K562 (cell line): ENCODE results near the gene BEST1. TPM values are rescaled to one million over a fixed set of nuclear protein-coding genes. Genes with fewer than 3 reads are reported as not detected.

Experiments used
- C11orf30 ChIP-seq: fragments of 450-650 bp; IDR thresholded peaks from 2 replicates; pipeline ENCODE4 v1.6.1; 2016; ENCODE audit warnings: low read depth, mild to moderate bottlenecking
- DIDO1 ChIP-seq: fragments of 450-650 bp; IDR thresholded peaks from 2 replicates; pipeline ENCODE4 v1.6.1; 2016; ENCODE audit warnings: low read depth, missing biosample characterization, missing genetic modification characterization
- ELF1 ChIP-seq: fragments of 200-800 bp; sonication (Bioruptor generic); IDR thresholded peaks from 2 replicates; pipeline ENCODE4 v1.6.1; 2016; ENCODE audit warnings: missing genetic modification characterization, missing compliant biosample characterization
- ELK1 ChIP-seq: sonication (generic); formaldehyde crosslinking; IDR thresholded peaks from 2 replicates; pipeline ENCODE4 v1.8.1; 2022; ENCODE audit warnings: missing genetic modification reagents
- ETV5 ChIP-seq: sonication (generic); formaldehyde crosslinking; IDR thresholded peaks from 2 replicates; pipeline ENCODE4 v1.4.0; 2020; ENCODE audit warnings: low read depth, mild to moderate bottlenecking, missing genetic modification reagents
- FOS ChIP-seq: IDR thresholded peaks from 3 replicates; pipeline ENCODE4 v1.6.1; 2011; ENCODE audit not compliant: insufficient read length; ENCODE audit errors: extremely low read depth
- HIVEP1 ChIP-seq: fragments of 250-450 bp; sonication (Bioruptor Pico); IDR thresholded peaks from 2 replicates; pipeline ENCODE4 v1.4.0; 2020; ENCODE audit warnings: mild to moderate bottlenecking
- JUN ChIP-seq, 2 experiments: sonication (generic) in 1 of 2; formaldehyde crosslinking in 1 of 2; IDR thresholded peaks; 2 replicates each; pipeline versions ENCODE4 v1.6.1 to v1.8.0; 2012 to 2022; ENCODE audit warnings: borderline replicate concordance in 2 of 2, mild to moderate bottlenecking in 2 of 2, improper control_type of control experiment in 1 of 2, low read depth in 1 of 2, low read length in 1 of 2, missing genetic modification reagents in 1 of 2
- NFE2L1 ChIP-seq: fragments of 450-650 bp; IDR thresholded peaks from 2 replicates; pipeline ENCODE4 v1.6.1; 2016; ENCODE audit warnings: missing genetic modification characterization, low read depth, mild to moderate bottlenecking, missing compliant biosample characterization, moderate library complexity, borderline replicate concordance
- NRF1 ChIP-seq, 2 experiments: fragments of 450-650 bp; IDR thresholded peaks in 1 of 2; conservative IDR thresholded peaks in 1 of 2; 2 replicates each; pipeline ENCODE4 v1.6.1; 2014; ENCODE audit warnings: mild to moderate bottlenecking in 2 of 2
- OTX1 ChIP-seq: fragments of 450-650 bp; formaldehyde crosslinking; IDR thresholded peaks from 2 replicates; pipeline ENCODE4 v1.4.0; 2022; ENCODE audit warnings: mild to moderate bottlenecking
- PYGO2 ChIP-seq: fragments of 450-650 bp; IDR thresholded peaks from 2 replicates; pipeline ENCODE4 v1.6.1; 2016; ENCODE audit warnings: mild to moderate bottlenecking, missing genetic modification characterization, moderate library complexity, missing compliant biosample characterization
- RAD51 ChIP-seq: fragments of 450-650 bp; IDR thresholded peaks from 2 replicates; pipeline ENCODE4 v1.7.1; 2016; ENCODE audit warnings: low read depth, mild to moderate bottlenecking, borderline replicate concordance
- RB1 ChIP-seq: fragments of 450-650 bp; IDR thresholded peaks from 2 replicates; pipeline ENCODE4 v1.6.1; 2017; ENCODE audit warnings: low read depth, mild to moderate bottlenecking
- RBM39 ChIP-seq: fragments of 200-400 bp; formaldehyde crosslinking; optimal IDR thresholded peaks from 2 replicates; pipeline ENCODE3; 2018; ENCODE audit warnings: low read depth, low read length
- SAFB2 ChIP-seq: fragments of 200-400 bp; formaldehyde crosslinking; IDR thresholded peaks from 2 replicates; pipeline ENCODE4 v1.6.1; 2018; ENCODE audit warnings: borderline replicate concordance, low read length, low read depth, moderate library complexity; ENCODE audit not compliant: severe bottlenecking
- SMAD4 ChIP-seq: fragments of 250-450 bp; sonication (Bioruptor Pico); conservative IDR thresholded peaks from 2 replicates; pipeline ENCODE4 v1.8.0; 2021; ENCODE audit warnings: inconsistent platforms, mild to moderate bottlenecking, moderate library complexity
- SNRNP70 ChIP-seq: fragments of 200-400 bp; formaldehyde crosslinking; optimal IDR thresholded peaks from 2 replicates; pipeline ENCODE3; 2017; ENCODE audit warnings: low read depth, low read length
- USF2 ChIP-seq: sonication (generic); formaldehyde crosslinking; IDR thresholded peaks from 2 replicates; pipeline ENCODE4 v1.5.0; 2020; ENCODE audit warnings: missing genetic modification reagents
- ZNF316 ChIP-seq: fragments of 450-650 bp; IDR thresholded peaks from 2 replicates; pipeline ENCODE4 v1.6.1; 2016
- ZNF354B ChIP-seq: fragments of 250-450 bp; sonication (Bioruptor Pico); IDR thresholded peaks from 2 replicates; pipeline ENCODE4 v1.4.0; 2020
- ZNF444 ChIP-seq: fragments of 250-450 bp; sonication (Bioruptor Pico); IDR thresholded peaks from 2 replicates; pipeline ENCODE4 v1.4.0; 2020; ENCODE audit warnings: mild to moderate bottlenecking, moderate library complexity
- polyA plus RNA-seq, 8 experiments: library from polyadenylated mRNA; depleted of rRNA in 4 of 8; stranded (reverse) in 5 of 8; unstranded in 3 of 8; fragments of >200 nt; fragmentation: Nextera tagmentation in 2 of 8; fragmentation: Illumina TruSeq in 1 of 8; extraction: Ambion mirVana in 2 of 8; extraction: Trizol in 1 of 8; gene quantifications; 2 replicates each; pipeline versions ENCODE4 v1.2.1 to v1.2.3, GENCODE V29; 2011 to 2014; ENCODE audit warnings: inconsistent platforms in 1 of 8, missing spikeins in 1 of 8
- total RNA-seq, 7 experiments: library from RNA; depleted of rRNA in 6 of 7; stranded (reverse); fragments of >200 nt in 6 of 7; fragmentation: Illumina TruSeq in 2 of 7; extraction: Trizol in 2 of 7; gene quantifications; 2 replicates each; pipeline versions ENCODE4 v1.2.1 to v1.2.3, GENCODE V29; 2011 to 2021; ENCODE audit warnings: low replicate concordance in 1 of 7
- TF ChIP-seq, protein P1 (sequence below): sonication (generic); formaldehyde crosslinking; IDR thresholded peaks from 2 replicates; pipeline ENCODE4 v1.9.0; 2022; ENCODE audit warnings: mild to moderate bottlenecking, missing genetic modification reagents
- TF ChIP-seq, protein P2 (sequence below): sonication (generic); formaldehyde crosslinking; IDR thresholded peaks from 2 replicates; pipeline ENCODE4 v1.8.0; 2022; ENCODE audit warnings: mild to moderate bottlenecking, missing genetic modification reagents, borderline replicate concordance

BEST1 gene
- total and polyA plus RNA-seq, 9 of the 15 experiments (the other 6 are each of a cell fraction or from before 2014, with no cell fraction given) = 0.07 to 1.3 (median 0.40) TPM

DNA sequence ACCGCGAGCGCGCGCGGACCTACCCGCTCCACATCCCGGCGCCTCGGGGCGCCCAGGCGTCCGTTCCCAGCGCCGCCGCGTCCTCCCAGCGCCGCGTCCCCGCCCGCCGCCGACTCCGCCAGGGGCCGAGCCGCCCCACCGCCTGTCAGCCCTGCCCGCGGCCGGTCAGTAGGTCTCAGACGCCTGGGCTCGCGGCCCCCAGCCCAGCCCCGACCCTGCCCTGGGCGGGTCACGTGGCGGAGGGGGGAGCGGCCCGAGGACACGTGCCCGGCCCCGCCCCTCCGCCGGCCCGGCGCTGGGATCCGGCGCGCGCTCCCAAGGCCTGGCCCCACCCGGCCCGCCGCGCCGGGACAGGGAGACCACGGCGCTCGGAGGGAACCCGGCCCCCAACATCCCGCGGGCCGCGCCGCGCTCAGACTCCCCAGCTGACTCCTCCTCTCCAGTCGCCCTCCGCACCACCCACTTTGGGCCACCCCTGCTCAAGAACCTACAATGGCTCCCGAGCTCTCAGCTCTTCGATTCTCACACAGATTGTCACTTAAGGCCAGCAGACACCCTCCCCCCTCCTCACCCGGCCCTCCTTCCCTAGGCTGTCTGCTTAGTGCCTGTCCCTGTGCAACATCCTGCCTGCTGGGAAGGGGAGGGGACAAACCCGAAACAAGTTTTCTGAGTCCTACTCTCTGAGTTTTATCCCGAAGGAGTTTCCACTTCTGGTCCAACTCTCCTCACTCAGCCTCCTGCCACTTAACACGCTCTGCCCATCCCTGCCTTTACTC is 32.6 kb upstream of the BEST1 start, which contains the start of gene RAB3IL1 (continued):
- TF ChIP-seq RB1 (peak; percentile 62; the same call in 1 of the 2 replicates), OTX1 (CRISPR knock-in tag) (peak; percentile 27; the same call in 1 of the 2 replicates), SMAD4 (CRISPR knock-in tag) (peak; percentile 83; the same call in 1 of the 2 replicates), C11orf30 (no peak), DIDO1 (tag) (no peak), NFE2L1 (tag) (no peak), ZNF444 (CRISPR knock-in tag) (no peak), ETV5 (CRISPR knock-in tag) (no peak), RBM39 (no peak), HIVEP1 (CRISPR knock-in tag) (no peak), SNRNP70 (no peak), PYGO2 (tag) (no peak), ZNF354B (CRISPR knock-in tag) (no peak), JUN (IDR thresholded peaks at IDR 0.05; ENCODE audit: borderline replicate concordance, low read depth, low read length) (peak; percentile 33; the same call in 1 of the 2 replicates), JUN (CRISPR knock-in tag; IDR thresholded peaks at IDR 0.05; ENCODE audit: borderline replicate concordance) (no peak), ZNF316 (no peak), ELK1 (no peak), FOS (no peak), USF2 (CRISPR knock-in tag) (peak; percentile 88), RAD51 (no peak), ELF1 (no peak), NRF1 (conservative IDR thresholded peaks at IDR 0.05 in 1 of 2, IDR thresholded peaks at IDR 0.05 in 1 of 2) (no peak; a peak in 2 of 4 replicates), SAFB2 (no peak)
- TF ChIP-seq, protein P1, sequence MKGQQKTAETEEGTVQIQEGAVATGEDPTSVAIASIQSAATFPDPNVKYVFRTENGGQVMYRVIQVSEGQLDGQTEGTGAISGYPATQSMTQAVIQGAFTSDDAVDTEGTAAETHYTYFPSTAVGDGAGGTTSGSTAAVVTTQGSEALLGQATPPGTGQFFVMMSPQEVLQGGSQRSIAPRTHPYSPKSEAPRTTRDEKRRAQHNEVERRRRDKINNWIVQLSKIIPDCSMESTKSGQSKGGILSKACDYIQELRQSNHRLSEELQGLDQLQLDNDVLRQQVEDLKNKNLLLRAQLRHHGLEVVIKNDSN (CRISPR knock-in tag) = peak; percentile 79
- TF ChIP-seq, protein P2, sequence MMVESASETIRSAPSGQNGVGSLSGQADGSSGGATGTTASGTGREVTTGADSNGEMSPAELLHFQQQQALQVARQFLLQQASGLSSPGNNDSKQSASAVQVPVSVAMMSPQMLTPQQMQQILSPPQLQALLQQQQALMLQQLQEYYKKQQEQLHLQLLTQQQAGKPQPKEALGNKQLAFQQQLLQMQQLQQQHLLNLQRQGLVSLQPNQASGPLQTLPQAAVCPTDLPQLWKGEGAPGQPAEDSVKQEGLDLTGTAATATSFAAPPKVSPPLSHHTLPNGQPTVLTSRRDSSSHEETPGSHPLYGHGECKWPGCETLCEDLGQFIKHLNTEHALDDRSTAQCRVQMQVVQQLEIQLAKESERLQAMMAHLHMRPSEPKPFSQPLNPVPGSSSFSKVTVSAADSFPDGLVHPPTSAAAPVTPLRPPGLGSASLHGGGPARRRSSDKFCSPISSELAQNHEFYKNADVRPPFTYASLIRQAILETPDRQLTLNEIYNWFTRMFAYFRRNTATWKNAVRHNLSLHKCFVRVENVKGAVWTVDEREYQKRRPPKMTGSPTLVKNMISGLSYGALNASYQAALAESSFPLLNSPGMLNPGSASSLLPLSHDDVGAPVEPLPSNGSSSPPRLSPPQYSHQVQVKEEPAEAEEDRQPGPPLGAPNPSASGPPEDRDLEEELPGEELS (CRISPR knock-in tag) = no peak
